C4-2B (cell line): ENCODE data around the gene KIAA1191.
A peak's percentile ranks its signal among the peaks of the same experiment; 100 is the strongest.

Experiments used
- H3K27ac ChIP-seq: fragments of 450-650 bp; 2 replicates; pipeline ENCODE4 v1.5.1; 2017
- CTCF ChIP-seq: fragments of 450-650 bp; conservative IDR thresholded peaks from 2 replicates; pipeline ENCODE4 v1.5.1; 2017; ENCODE audit warnings: mild to moderate bottlenecking
- ZFX ChIP-seq: fragments of 450-650 bp; IDR thresholded peaks from 2 replicates; pipeline ENCODE4 v1.6.1; 2017

Gene KIAA1191

GRCh38 chr5:176356179-176356566 is 5.4 kb downstream of the KIAA1191 start:
- no peak for TF ChIP-seq CTCF
- TF ChIP-seq ZFX, result no peak
- no peak overlapping the region for H3K27ac ChIP-seq

GRCh38 chr5:176355400-176356178 is 6.0 kb downstream of the KIAA1191 start:
- H3K27ac ChIP-seq, result no peak overlapping the region
- TF ChIP-seq ZFX (no peak), CTCF (no peak; the same call in 1 of the 2 replicates)

GRCh38 chr5:176353533-176353932 is 8.0 kb downstream of the KIAA1191 start:
- H3K27ac ChIP-seq, result no peak overlapping the region
- TF ChIP-seq CTCF (no peak), ZFX (no peak)

DNA sequence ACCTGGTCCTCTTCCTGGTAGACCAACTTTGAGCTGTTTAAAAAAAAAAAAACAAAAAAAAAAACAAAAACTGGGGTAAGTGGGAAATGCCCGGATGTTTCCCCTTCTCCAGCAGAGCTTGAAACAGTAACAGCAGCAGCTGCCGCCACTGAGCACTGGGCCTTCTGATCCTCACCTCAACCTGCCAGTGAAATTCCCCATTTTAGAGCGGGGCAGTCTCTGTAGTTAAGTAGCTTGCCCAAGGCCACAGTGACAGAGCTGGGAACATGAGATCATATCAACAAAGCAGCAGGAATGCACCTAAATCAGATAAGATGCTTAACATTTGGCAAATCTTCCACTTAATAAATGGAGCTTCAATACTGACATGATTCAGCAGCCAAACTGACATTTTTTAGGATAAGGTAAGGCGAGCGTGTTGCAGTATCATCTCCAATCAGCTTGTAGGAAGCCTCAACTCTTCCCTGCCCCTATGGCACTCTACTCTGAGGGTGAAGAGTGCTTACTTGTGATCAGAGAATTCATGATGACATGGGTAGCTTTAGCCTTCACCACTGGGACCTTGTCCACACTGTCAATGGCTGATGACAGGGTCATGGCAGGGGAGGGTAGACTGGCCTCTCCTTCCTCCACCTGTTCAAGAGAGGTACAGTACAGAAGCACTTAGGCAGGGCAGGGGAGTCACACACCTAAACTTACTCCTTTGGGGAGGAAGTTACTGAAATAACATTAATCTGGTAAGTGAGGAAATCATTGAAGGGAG is 9.3 kb downstream of the KIAA1191 start:
- H3K27ac ChIP-seq, result peak overlapping the region; percentile 8; the same call in 1 of the 2 replicates
- TF ChIP-seq ZFX, result no peak

GRCh38 chr5:176350416-176350815 is 11.1 kb downstream of the KIAA1191 start:
- no peak overlapping the region for H3K27ac ChIP-seq
- TF ChIP-seq CTCF, result no peak
- TF ChIP-seq ZFX, result no peak

DNA sequence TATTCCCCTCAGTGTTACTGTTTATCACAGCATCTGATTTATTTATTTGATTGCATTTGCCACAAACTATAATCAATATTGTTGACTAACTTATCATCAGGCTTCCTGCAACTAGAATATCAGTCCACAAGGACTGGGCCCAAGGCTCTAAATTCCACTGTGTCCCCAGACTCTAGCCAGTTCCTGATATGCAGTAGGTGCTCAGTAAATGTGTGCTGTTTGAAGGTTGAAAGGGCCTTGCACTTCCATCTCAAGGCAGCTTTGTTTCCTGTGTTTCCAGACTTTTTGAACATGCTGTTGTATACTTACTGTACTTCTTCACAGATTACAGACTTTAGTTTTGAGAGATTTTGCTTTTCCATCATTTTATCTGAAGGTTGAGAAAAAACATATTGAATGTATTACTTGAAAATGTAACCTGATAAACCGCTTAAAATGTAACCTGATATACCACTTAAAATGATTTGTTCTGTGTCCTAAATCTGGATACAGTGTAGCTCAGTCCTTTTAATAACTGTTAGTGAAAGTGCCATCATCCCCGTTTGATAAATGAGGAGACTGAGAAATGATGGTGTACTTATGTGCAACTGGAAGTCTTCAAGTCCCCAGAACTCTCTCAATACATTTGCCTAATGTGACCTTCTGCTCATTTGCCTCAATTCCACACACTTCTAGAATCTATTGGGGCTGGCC is 18.7 kb downstream of the KIAA1191 start:
- no peak overlapping the region for H3K27ac ChIP-seq
- TF ChIP-seq ZFX (no peak), CTCF (no peak)

GRCh38 chr5:176342158-176342483 is 19.4 kb downstream of the KIAA1191 start:
- no peak overlapping the region for H3K27ac ChIP-seq
- TF ChIP-seq ZFX (no peak), CTCF (no peak)
